Measurements from ENCODE around the gene VGLL3. TPM values are rescaled to one million over a fixed set of nuclear protein-coding genes. Genes with fewer than 3 reads are reported as not detected.

VGLL3 gene
- total RNA-seq, 1 donor from 2014 or later: 1.9 TPM

DNA sequence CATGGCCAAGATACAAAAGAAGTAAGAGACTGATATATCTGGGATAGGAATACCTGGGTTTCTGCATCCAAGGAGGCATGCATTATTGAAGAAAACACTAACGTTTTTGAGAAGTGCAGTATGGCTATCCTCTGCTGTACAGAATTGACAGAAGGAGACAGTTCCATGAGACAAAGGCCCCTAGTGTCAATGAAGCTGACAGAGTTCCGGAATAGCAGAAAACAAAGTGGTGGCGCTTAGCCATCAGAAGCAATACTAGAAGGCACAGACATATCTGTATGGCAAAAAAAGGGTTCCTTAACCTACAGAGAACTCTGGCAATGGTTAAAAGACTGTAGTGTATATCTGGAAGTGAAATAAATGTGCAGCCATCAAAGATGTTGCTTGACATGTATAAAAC is 77.8 kb downstream of the VGLL3 start:
- TF ChIP-seq, protein P1, sequence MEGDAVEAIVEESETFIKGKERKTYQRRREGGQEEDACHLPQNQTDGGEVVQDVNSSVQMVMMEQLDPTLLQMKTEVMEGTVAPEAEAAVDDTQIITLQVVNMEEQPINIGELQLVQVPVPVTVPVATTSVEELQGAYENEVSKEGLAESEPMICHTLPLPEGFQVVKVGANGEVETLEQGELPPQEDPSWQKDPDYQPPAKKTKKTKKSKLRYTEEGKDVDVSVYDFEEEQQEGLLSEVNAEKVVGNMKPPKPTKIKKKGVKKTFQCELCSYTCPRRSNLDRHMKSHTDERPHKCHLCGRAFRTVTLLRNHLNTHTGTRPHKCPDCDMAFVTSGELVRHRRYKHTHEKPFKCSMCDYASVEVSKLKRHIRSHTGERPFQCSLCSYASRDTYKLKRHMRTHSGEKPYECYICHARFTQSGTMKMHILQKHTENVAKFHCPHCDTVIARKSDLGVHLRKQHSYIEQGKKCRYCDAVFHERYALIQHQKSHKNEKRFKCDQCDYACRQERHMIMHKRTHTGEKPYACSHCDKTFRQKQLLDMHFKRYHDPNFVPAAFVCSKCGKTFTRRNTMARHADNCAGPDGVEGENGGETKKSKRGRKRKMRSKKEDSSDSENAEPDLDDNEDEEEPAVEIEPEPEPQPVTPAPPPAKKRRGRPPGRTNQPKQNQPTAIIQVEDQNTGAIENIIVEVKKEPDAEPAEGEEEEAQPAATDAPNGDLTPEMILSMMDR (IDR thresholded peaks at IDR 0.05; ENCODE audit: unreplicated experiment): no peak
- H3K4me3 Mint-ChIP-seq (ENCODE audit: low read depth): no peak overlapping the region
- DNase-seq (ENCODE audit: low spot score, unreplicated experiment): no peak
- no peaks in the 10 kb centered on the region for H3K36me3 Mint-ChIP-seq (ENCODE audit: insufficient read depth)
- no peaks in the 10 kb centered on the region for H3K9me3 Mint-ChIP-seq (ENCODE audit: low read depth)
- H3K27ac Mint-ChIP-seq: no peak overlapping the region
- no peaks in the 10 kb centered on the region for H3K27me3 Mint-ChIP-seq
- H3K4me1 Mint-ChIP-seq (ENCODE audit: low read depth): no peaks in the 10 kb centered on the region

DNA sequence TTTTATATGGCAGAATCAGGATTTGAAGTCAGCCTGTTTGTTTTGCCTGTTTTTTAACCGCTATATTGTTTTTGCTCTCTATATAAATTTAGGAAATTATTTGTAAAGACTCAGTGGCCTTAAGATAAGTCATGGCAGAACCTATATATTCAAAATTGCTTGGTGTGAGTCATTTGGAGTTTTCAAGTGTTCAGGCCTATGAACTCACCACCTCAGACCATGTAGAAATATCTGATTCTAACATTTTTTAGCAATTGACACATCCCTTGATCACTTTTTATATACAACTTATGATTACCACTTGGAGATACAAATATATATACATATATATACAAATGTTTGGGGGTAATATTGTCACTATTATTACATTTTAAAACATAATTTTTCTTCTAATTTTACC is 95.7 kb downstream of the VGLL3 start:
- Mint-ChIP-seq H3K9me3 (ENCODE audit: low read depth) (no peaks in the 10 kb centered on the region), H3K4me3 (ENCODE audit: low read depth) (no peak overlapping the region), H3K27me3 (no peaks in the 10 kb centered on the region), H3K4me1 (ENCODE audit: low read depth) (peaks cover 4% of the 10 kb centered on the region), H3K36me3 (ENCODE audit: insufficient read depth) (no peaks in the 10 kb centered on the region), H3K27ac (no peak overlapping the region)
- TF ChIP-seq, protein P1 (IDR thresholded peaks at IDR 0.05; ENCODE audit: unreplicated experiment): no peak
- DNase-seq (ENCODE audit: low spot score, unreplicated experiment): no peak

DNA sequence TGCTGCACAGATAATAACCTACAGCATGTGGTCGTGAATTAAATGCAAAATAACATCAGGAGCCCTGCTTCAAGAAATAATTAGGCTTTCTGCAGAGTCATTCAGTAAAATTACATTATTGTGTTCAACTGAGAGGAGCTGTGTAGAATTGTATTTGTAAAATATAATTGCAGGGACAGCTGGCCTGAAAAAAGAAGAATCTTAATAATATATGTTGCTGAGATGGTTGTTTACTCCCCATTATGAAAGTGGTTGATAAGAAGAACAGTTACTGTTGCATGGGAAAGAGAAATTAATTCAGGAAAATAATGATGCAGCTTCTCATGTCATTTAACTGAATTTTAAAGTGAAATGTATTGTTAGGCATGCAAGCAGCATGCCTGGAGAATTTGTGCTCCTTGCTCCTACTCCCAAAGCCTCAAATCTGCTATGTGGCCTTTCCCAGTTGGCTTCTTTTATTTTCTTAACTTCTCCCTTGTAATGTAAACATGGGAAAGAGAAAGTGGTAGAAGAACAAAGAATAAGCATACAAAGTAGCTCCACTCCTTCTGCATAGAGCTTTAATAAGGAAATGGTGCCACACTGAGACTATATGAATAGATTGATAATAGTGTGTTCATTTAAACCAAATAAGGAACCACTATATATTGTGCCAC is 100.1 kb downstream of the VGLL3 start:
- no peak for DNase-seq (ENCODE audit: low spot score, unreplicated experiment)
- H3K9me3 Mint-ChIP-seq (ENCODE audit: low read depth): peaks cover 3% of the 10 kb centered on the region
- H3K36me3 Mint-ChIP-seq (ENCODE audit: insufficient read depth): no peaks in the 10 kb centered on the region
- peaks cover 4% of the 10 kb centered on the region for H3K4me1 Mint-ChIP-seq (ENCODE audit: low read depth)
- TF ChIP-seq, protein P1 (IDR thresholded peaks at IDR 0.05; ENCODE audit: unreplicated experiment): no peak
- no peak overlapping the region for H3K4me3 Mint-ChIP-seq (ENCODE audit: low read depth)
- no peak overlapping the region for H3K27ac Mint-ChIP-seq
- H3K27me3 Mint-ChIP-seq: no peaks in the 10 kb centered on the region

Other genes with a start within 250 kb of the VGLL3 start
- gene CHMP2B, start 236.2 kb upstream of the VGLL3 start, total RNA-seq: 30.9 and 34.9 TPM in 2 replicates

Measured in progenitor cell of endocrine pancreas (in vitro differentiated cells).